Smooth muscle cell (in vitro differentiated cells): ENCODE results near the gene CLDN15. TPM values are rescaled to one million over a fixed set of nuclear protein-coding genes. Genes with fewer than 3 reads are reported as not detected.
"Not testable (repeated sequence)": the region's sequence is repeated elsewhere in the genome, so short reads cannot be mapped to it uniquely, and the experiment has no call there.

Experiments used
- DNase-seq: peaks from one replicate; lab custom pipeline; 2025; ENCODE audit not compliant: unreplicated experiment; lab: John Stamatoyannopoulos, UW
- H2AFZ ChIP-seq: fragments of 200-600 bp; sonication (generic); 2 replicates; pipeline ENCODE4 v1.6.0; 2016; ENCODE audit warnings: antibody characterized with exemption, low read depth, mild to moderate bottlenecking
- H3F3A ChIP-seq: fragments of 200-600 bp; sonication (generic); 2 replicates; pipeline ENCODE4 v1.6.0; 2017; ENCODE audit warnings: antibody characterized with exemption, low read depth
- H3K27ac ChIP-seq: fragments of 200-600 bp; sonication (generic); 2 replicates; pipeline ENCODE4 v1.5.1; 2016; ENCODE audit warnings: low read depth, mild to moderate bottlenecking
- H3K27me3 ChIP-seq: fragments of 200-600 bp; sonication (generic); 2 replicates; pipeline ENCODE4 v1.6.1; 2016; ENCODE audit warnings: low read depth, mild to moderate bottlenecking
- H3K36me3 ChIP-seq: fragments of 200-600 bp; sonication (generic); 2 replicates; pipeline ENCODE4 v1.5.1; 2016; ENCODE audit warnings: low read depth
- H3K4me1 ChIP-seq: fragments of 200-600 bp; sonication (generic); 2 replicates; pipeline ENCODE4 v1.5.1; 2016; ENCODE audit warnings: low read depth
- H3K4me2 ChIP-seq: fragments of 200-600 bp; sonication (generic); 2 replicates; pipeline ENCODE4 v1.6.0; 2016; ENCODE audit warnings: mild to moderate bottlenecking
- H3K4me3 ChIP-seq: fragments of 200-600 bp; sonication (generic); 2 replicates; pipeline ENCODE4 v1.5.1; 2016; ENCODE audit warnings: mild to moderate bottlenecking
- H3K79me2 ChIP-seq: fragments of 200-600 bp; sonication (generic); 2 replicates; pipeline ENCODE4 v1.6.0; 2016; ENCODE audit warnings: low read depth, mild to moderate bottlenecking
- H3K9ac ChIP-seq: fragments of 200-600 bp; sonication (generic); 2 replicates; pipeline ENCODE4 v1.6.0; 2016; ENCODE audit warnings: low read depth
- H3K9me3 ChIP-seq: fragments of 200-600 bp; sonication (generic); replicated peaks from 2 replicates; pipeline ENCODE4 v1.5.1; 2016; ENCODE audit warnings: low read depth
- H4K20me1 ChIP-seq: fragments of 200-600 bp; sonication (generic); 2 replicates; pipeline ENCODE4 v1.6.0; 2016; ENCODE audit warnings: low read depth
- WGBS: methylation state at CpG from one replicate; pipeline ENCODE4 v1.1.7; 2016; ENCODE audit warnings: low lambda C conversion rate; 5-methylcytosine and 5-hydroxymethylcytosine counted together
- polyA plus RNA-seq: library from polyadenylated mRNA; unstranded; fragments of >200 nt; fragmentation: Nextera tagmentation; extraction: Ambion mirVana; gene quantifications from 2 replicates; pipeline ENCODE4 v1.2.1, GENCODE V29; 2016
- total RNA-seq: library from RNA; depleted of rRNA; stranded (reverse); fragments of >200 nt; gene quantifications from 2 replicates; pipeline ENCODE4 v1.2.3, GENCODE V29; 2014
- TF ChIP-seq, protein P1 (sequence below): fragments of 200-600 bp; sonication (generic); IDR thresholded peaks from 2 replicates; pipeline ENCODE4 v1.5.1; 2017; ENCODE audit warnings: borderline replicate concordance, mild to moderate bottlenecking, antibody characterized with exemption; ENCODE audit not compliant: insufficient read depth, poor library complexity, severe bottlenecking

CLDN15 gene
- total and polyA plus RNA-seq, 2 experiments from 2014 or later: 3.0 to 4.0 TPM

DNA sequence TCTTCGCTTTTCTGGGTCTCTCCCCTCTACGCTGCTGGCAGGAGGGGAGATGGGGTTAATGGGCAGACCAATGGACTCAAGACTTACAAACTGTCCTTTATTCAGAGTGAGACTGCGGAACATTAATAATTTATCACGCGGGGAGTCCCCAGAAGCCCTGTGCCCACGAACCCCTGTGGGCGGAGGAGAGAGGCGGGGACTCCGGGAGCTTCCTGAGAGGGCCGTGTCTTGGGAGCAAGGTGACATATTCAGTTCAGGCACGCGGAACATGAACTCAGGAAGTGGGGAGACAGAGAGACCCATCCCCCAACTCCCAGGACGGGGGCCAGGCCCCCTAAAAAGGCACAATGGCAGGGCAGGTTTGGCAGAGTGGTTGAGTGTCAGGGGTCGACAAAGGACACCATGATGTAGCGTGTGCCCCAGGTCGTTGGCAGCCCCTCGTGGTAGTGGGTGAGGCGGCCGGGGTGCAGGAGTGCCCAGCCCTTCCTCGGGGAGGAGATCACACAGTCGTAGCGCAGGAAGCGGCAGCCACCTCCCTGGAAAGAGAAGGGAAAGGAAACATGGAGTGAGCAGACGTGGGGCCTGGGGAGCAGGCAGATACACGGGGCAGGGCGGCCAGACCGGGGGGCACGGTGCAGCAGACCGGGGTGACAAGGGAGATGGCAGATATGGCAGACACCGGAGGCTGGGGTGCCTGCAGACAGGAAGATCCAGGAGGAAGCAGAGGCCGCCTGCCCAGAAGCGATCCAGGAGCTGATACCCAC is 31.5 kb downstream of the CLDN15 start:
- H3K4me3 ChIP-seq: no peak overlapping the region
- H3K4me2 ChIP-seq: no peak overlapping the region
- no peaks in the 10 kb centered on the region for H3F3A ChIP-seq
- no peaks in the 10 kb centered on the region for H4K20me1 ChIP-seq
- no peak for DNase-seq
- 92% methylated on average over 31 of the region's 32 CpGs for WGBS
- no peak overlapping the region for H3K9ac ChIP-seq
- no peak overlapping the region for H3K27ac ChIP-seq
- H3K27me3 ChIP-seq: peaks cover 30% of the 10 kb centered on the region
- no peaks in the 10 kb centered on the region for H3K4me1 ChIP-seq
- H3K9me3 ChIP-seq: no peaks in the 10 kb centered on the region
- H3K36me3 ChIP-seq: no peaks in the 10 kb centered on the region
- TF ChIP-seq, protein P1, sequence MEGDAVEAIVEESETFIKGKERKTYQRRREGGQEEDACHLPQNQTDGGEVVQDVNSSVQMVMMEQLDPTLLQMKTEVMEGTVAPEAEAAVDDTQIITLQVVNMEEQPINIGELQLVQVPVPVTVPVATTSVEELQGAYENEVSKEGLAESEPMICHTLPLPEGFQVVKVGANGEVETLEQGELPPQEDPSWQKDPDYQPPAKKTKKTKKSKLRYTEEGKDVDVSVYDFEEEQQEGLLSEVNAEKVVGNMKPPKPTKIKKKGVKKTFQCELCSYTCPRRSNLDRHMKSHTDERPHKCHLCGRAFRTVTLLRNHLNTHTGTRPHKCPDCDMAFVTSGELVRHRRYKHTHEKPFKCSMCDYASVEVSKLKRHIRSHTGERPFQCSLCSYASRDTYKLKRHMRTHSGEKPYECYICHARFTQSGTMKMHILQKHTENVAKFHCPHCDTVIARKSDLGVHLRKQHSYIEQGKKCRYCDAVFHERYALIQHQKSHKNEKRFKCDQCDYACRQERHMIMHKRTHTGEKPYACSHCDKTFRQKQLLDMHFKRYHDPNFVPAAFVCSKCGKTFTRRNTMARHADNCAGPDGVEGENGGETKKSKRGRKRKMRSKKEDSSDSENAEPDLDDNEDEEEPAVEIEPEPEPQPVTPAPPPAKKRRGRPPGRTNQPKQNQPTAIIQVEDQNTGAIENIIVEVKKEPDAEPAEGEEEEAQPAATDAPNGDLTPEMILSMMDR: no peak
- no peak overlapping the region for H2AFZ ChIP-seq
- H3K79me2 ChIP-seq: no peaks in the 10 kb centered on the region

DNA sequence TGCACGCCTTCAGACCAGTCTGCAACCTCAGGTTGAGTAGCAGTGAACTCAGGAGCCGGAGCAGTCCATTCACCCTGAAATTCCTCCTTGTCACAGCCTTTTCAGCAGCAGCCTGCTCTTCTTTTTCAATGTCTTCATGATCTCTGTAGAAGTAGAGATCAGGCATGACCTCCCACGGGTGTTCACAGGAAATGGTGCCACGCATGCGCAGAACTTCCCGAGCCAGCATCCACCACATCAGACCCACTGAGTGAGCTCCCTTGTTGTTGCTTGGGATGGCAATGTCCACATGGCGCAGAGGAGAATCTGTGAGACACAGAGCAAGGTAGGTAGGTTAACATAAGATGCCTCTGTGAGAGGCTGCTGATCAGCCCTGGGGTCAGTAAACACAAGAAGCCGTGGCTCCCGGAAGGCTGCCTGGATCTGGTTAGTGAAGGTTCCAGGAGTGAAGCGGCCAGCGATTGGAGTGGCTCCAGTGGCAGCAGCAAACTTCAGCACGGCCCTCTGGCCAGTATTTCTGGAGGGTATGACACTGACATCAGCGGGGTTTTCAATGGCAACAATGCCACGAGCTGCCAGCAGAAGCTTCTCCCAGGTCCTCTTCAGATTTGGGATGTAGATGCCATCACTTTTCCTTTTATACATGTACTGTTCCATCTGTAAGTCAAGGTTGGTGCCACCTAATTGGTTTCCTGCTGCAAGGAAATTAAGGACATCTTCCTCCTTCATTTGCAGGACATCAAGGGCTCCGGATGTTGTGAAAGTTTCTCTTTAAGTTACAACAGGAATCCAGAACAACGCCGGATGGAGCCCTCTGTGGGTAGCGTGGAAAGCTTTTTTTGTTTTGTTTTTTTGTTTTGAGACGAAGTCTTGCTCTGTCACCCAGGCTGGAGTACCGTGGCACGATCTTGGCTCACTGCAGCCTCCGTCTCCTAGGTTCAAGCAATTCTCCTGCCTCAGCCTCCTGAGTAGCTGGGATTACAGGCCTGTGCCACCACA is 33.6 kb downstream of the CLDN15 start:
- H2AFZ ChIP-seq, H3K79me2 ChIP-seq, H3K4me2 ChIP-seq, H3K9ac ChIP-seq, H4K20me1 ChIP-seq, H3K9me3 ChIP-seq, H3F3A ChIP-seq, H3K4me1 ChIP-seq, H3K4me3 ChIP-seq, DNase-seq, H3K27ac ChIP-seq, H3K36me3 ChIP-seq: not testable (repeated sequence)
- peaks cover 43% of the 10 kb centered on the region for H3K27me3 ChIP-seq
- 80% methylated on average over 22 of the region's 22 CpGs for WGBS

DNA sequence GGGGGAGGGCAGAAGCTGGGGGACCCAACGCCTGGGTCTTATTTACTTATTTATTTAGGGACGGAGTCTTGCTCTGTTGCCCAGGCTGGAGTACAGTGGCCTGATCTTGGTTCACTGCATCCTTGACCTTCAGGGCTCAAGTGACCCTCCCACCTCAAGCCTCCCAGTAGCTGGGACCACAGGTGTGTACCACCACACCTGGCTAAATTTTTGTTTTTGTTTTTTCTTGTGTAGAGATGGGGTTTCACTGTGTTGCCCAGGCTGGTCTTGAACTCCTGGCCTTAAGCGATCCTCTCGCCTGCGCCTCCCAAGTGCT is 35.0 kb downstream of the CLDN15 start:
- Histone ChIP-seq H3K79me2 (no peaks in the 10 kb centered on the region), H3K27me3 (peaks cover 43% of the 10 kb centered on the region), H3K9ac (no peak overlapping the region), H3K4me1 (no peaks in the 10 kb centered on the region), H3F3A (no peaks in the 10 kb centered on the region), H3K9me3 (no peaks in the 10 kb centered on the region), H3K36me3 (no peaks in the 10 kb centered on the region), H3K27ac (no peak overlapping the region), H2AFZ (no peak overlapping the region), H3K4me3 (no peak overlapping the region), H3K4me2 (no peak overlapping the region), H4K20me1 (no peaks in the 10 kb centered on the region)
- DNase-seq: no peak
- TF ChIP-seq, protein P1: no peak
- 83% methylated on average over 5 of the region's 5 CpGs for WGBS

DNA sequence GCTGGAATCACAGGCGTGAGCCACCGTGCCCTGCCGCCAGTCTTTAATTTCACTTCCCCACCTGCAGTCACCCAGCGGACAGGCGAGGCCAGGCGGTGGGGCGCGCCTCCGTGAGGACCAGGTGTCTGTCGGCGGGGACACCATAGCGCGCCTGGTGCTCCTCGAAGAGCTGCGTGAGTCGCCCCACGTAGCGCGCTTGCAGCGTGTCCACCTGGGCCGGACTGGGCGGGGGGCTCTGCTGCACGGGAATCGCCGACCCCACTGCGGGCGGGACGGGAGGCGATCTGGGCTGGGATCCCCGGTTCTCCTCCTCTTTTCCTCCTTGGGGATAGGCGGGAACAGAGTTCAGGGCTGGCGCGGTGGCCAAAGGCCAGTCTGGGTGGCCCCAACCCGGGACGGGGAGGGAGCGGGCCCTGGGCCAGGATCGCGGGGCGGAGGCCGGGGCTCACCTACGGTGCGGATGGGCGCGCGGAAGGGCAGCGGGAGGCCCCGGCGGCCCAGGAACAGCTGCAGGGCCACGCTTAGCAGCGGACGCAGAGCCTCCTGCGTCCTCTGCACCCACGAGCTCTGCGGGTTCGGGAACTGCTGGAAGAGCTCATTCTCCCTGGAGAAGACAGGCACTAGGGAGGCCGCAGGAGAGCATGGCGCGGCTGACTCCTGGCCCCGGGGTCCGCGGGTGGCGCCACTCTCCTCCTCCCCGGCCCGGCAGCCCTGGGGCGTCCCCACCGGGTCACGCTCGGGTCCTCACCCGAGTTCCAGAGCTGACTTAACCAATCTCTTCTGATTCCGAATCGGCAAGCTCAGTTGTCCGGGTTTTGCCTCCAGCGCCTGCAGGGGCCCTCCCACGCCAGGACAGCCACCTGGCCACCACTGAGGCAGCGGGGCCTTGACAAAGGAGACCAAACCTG is 35.7 kb downstream of the CLDN15 start:
- Histone ChIP-seq H3K9ac (no peak overlapping the region), H3K4me3 (peak overlapping the region; percentile 21), H3K27me3 (peaks cover 43% of the 10 kb centered on the region), H2AFZ (no peak overlapping the region), H3K4me2 (peak overlapping the region; percentile 68), H3K27ac (no peak overlapping the region), H3K79me2 (no peaks in the 10 kb centered on the region), H3K36me3 (no peaks in the 10 kb centered on the region), H3F3A (no peaks in the 10 kb centered on the region), H3K9me3 (no peaks in the 10 kb centered on the region), H3K4me1 (no peaks in the 10 kb centered on the region), H4K20me1 (no peaks in the 10 kb centered on the region)
- WGBS: 20% methylated on average over 50 of the region's 75 CpGs
- DNase-seq: no peak
- TF ChIP-seq, protein P1: no peak
